Body of pancreas (tissue), 4 donors: Measurements from ENCODE around the gene APOA4.
"Not testable (repeated sequence)": the region's sequence is repeated elsewhere in the genome, so short reads cannot be mapped to it uniquely, and the experiment has no call there.

Source experiments
- CTCF ChIP-seq, 7 experiments: fragments of 450-650 bp in 4 of 7; fragments of 200-600 bp in 3 of 7; sonication (generic) in 3 of 7; IDR thresholded peaks; one replicate each; pipeline ENCODE4 v1.5.1; 2016 to 2019; ENCODE audit warnings: antibody characterized with exemption in 7 of 7
- POLR2A ChIP-seq, 3 donors: fragments of 450-650 bp; IDR thresholded peaks; one replicate each; pipeline ENCODE4 v1.6.1; 2016; ENCODE audit warnings: antibody characterized with exemption in 3 of 3, mild to moderate bottlenecking in 2 of 3

- not testable (repeated sequence) for TF ChIP-seq CTCF, POLR2A (IDR thresholded peaks at IDR 0.05)
Measured at GRCh38 chr11:116801662-116802061, 21.4 kb downstream of the APOA4 start.
